Measurements from ENCODE around the gene CSRNP3.
A peak's percentile ranks its signal among the peaks of the same experiment; 100 is the strongest.

The CSRNP3 gene

GRCh38 chr2:165640247-165640929, 170.9 kb downstream of the CSRNP3 start:
- no peak overlapping the region for H3K14ac ChIP-seq (ENCODE audit: low read length)
- no peak overlapping the region for H2AK5ac ChIP-seq (ENCODE audit: low read length)

DNA sequence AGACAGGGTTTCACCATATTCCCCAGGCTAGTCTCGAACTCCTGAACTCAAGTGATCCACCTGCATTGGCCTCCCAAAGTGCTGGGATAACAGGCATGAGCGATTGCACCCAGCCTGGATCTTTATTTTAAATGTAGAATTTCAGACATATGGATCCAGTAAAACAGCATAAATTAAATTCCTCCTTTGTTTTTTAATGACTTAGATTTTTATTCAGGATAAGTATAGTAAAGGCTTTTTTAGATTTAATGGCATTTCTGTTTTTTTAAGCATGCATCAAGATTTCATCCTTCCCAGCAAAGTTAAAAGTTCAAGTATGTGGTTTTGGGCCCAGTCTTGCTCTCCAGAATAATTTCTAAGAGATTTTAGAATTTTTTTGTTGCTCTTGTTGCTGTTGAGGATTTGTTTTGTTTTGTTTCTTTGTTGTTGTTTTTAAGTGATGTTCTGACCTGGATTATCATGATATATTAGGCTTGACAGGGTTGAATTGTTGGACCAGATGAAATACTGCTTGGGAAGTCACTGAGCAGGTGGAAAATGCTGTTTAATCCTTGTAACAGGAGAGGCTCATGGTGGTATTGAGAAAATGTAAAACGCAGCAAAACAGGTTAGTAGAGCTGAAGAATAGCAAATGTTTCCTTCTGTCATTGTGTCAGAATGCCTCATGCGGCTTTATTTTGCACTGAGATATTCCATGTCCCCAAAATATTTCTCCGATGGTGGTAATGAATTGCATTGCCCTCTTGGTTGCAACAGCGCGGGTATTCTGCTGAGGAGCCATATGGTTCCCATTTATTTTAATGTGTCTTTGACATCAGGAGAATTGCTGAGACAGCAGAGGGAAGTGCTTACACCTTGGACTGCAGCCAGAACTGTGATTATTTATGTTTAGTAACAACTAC, 176.7 kb downstream of the CSRNP3 start:
- no peak overlapping the region for H4K12ac ChIP-seq (ENCODE audit: low read depth, low read length)
- H4K8ac ChIP-seq (ENCODE audit: low read depth, low read length): no peak overlapping the region
- no peaks in the 10 kb centered on the region for H3K79me1 ChIP-seq (ENCODE audit: low read length)
- no peaks in the 10 kb centered on the region for H3K4me1 ChIP-seq (ENCODE audit: control insufficient read depth in 1 of 2, insufficient read depth in 2 of 2, low read length in 2 of 2)
- no peak overlapping the region for H3K27ac ChIP-seq (ENCODE audit: low read depth, low read length)
- H3K36me3 ChIP-seq (ENCODE audit: control insufficient read depth in 1 of 2, insufficient read depth in 2 of 2, low read length in 2 of 2): no peaks in the 10 kb centered on the region
- H3K4me3 ChIP-seq (ENCODE audit: low read depth, low read length): no peak overlapping the region
- H2BK5ac ChIP-seq (ENCODE audit: low read depth, low read length, poor library complexity): no peak overlapping the region
- no peak overlapping the region for H3K9ac ChIP-seq (ENCODE audit: low read length)
- no peak overlapping the region for H3K4ac ChIP-seq (ENCODE audit: low read depth, low read length)
- H4K91ac ChIP-seq (ENCODE audit: low read depth, low read length): no peak overlapping the region
- no peak overlapping the region for H2AK5ac ChIP-seq (ENCODE audit: low read length)
- no peak overlapping the region for H3K18ac ChIP-seq (ENCODE audit: low read length)
- H3K79me2 ChIP-seq (ENCODE audit: control insufficient read depth, insufficient read depth, low read length, poor library complexity): no peaks in the 10 kb centered on the region
- WGBS (ENCODE audit: extremely low coverage, insufficient coverage, insufficient read length): no CpG with 5 or more reads among the region's 7 CpGs
- H2BK12ac ChIP-seq (ENCODE audit: low read length): no peak overlapping the region
- H3K27me3 ChIP-seq (ENCODE audit: insufficient read depth, low read length): no peaks in the 10 kb centered on the region
- no peak overlapping the region for H3K23ac ChIP-seq (ENCODE audit: low read length)
- no peak for DNase-seq
- no peak overlapping the region for H2AFZ ChIP-seq (ENCODE audit: insufficient read depth, low read length, poor library complexity)
- no peaks in the 10 kb centered on the region for H3K9me3 ChIP-seq (ENCODE audit: insufficient read depth, low read depth, low read length)
- no peak overlapping the region for H3K14ac ChIP-seq (ENCODE audit: low read length)
- H3K4me2 ChIP-seq (ENCODE audit: low read length): no peak overlapping the region
- no peak overlapping the region for H2BK120ac ChIP-seq (ENCODE audit: insufficient read depth, low read length, poor library complexity)

More at GRCh38 chr2:165640247-165640929, 170.9 kb downstream of the CSRNP3 start:
- Histone ChIP-seq H2BK5ac (ENCODE audit: low read depth, low read length, poor library complexity) (no peak overlapping the region), H2BK120ac (ENCODE audit: insufficient read depth, low read length, poor library complexity) (no peak overlapping the region), H3K79me1 (ENCODE audit: low read length) (no peaks in the 10 kb centered on the region), H3K18ac (ENCODE audit: low read length) (no peak overlapping the region), H4K8ac (ENCODE audit: low read depth, low read length) (no peak overlapping the region), H2AFZ (ENCODE audit: insufficient read depth, low read length, poor library complexity) (no peak overlapping the region), H3K36me3 (ENCODE audit: control insufficient read depth in 1 of 2, insufficient read depth in 2 of 2, low read length in 2 of 2) (no peaks in the 10 kb centered on the region), H3K4me3 (ENCODE audit: low read depth, low read length) (no peak overlapping the region), H4K91ac (ENCODE audit: low read depth, low read length) (no peak overlapping the region), H2BK12ac (ENCODE audit: low read length) (no peak overlapping the region), H3K27ac (ENCODE audit: low read depth, low read length) (no peak overlapping the region), H3K9ac (ENCODE audit: low read length) (no peak overlapping the region), H3K4ac (ENCODE audit: low read depth, low read length) (no peak overlapping the region), H3K23ac (ENCODE audit: low read length) (no peak overlapping the region), H3K4me1 (ENCODE audit: control insufficient read depth in 1 of 2, insufficient read depth in 2 of 2, low read length in 2 of 2) (peaks cover 0 to 2% of the 10 kb centered on the region in 2 experiments), H4K12ac (ENCODE audit: low read depth, low read length) (no peak overlapping the region), H3K27me3 (ENCODE audit: insufficient read depth, low read length) (no peaks in the 10 kb centered on the region), H3K4me2 (ENCODE audit: low read length) (no peak overlapping the region), H3K79me2 (ENCODE audit: control insufficient read depth, insufficient read depth, low read length, poor library complexity) (no peaks in the 10 kb centered on the region), H3K9me3 (ENCODE audit: insufficient read depth, low read depth, low read length) (no peaks in the 10 kb centered on the region)
- no CpG with 5 or more reads among the region's 3 CpGs for WGBS (ENCODE audit: extremely low coverage, insufficient coverage, insufficient read length)
- DNase-seq: peak; percentile 21 to 47

DNA sequence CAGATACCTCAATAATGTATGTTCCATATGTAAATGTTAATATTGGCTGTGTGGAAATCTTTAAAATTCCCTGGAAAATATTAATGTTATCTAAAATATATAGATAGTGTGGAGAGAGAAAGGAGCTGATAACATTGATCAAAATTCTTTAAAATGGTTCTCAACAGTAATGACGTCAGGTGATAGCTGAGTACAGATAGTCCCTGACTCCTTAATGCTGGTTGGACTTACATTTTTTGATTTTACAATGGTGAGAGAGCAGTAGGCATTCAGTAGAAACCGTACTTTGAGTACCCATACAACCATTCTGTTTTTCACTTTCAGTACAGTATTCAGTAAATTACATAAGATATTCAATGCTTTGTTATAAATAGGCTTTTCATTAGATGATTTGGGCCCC, 177.9 kb downstream of the CSRNP3 start:
- H3K4me2 ChIP-seq (ENCODE audit: low read length): no peak overlapping the region
- no peak overlapping the region for H3K14ac ChIP-seq (ENCODE audit: low read length)
- no peaks in the 10 kb centered on the region for H3K4me1 ChIP-seq (ENCODE audit: control insufficient read depth in 1 of 2, insufficient read depth in 2 of 2, low read length in 2 of 2)
- H3K36me3 ChIP-seq (ENCODE audit: control insufficient read depth in 1 of 2, insufficient read depth in 2 of 2, low read length in 2 of 2): no peaks in the 10 kb centered on the region
- no peak overlapping the region for H2BK120ac ChIP-seq (ENCODE audit: insufficient read depth, low read length, poor library complexity)
- H2AK5ac ChIP-seq (ENCODE audit: low read length): no peak overlapping the region
- no peak overlapping the region for H3K18ac ChIP-seq (ENCODE audit: low read length)
- DNase-seq: no peak
- no peak overlapping the region for H2AFZ ChIP-seq (ENCODE audit: insufficient read depth, low read length, poor library complexity)
- H3K27ac ChIP-seq (ENCODE audit: low read depth, low read length): no peak overlapping the region
- H3K9me3 ChIP-seq (ENCODE audit: insufficient read depth, low read depth, low read length): no peaks in the 10 kb centered on the region
- no CpG with 5 or more reads among the region's 2 CpGs for WGBS (ENCODE audit: extremely low coverage, insufficient coverage, insufficient read length)
- H3K23ac ChIP-seq (ENCODE audit: low read length): no peak overlapping the region
- H3K4me3 ChIP-seq (ENCODE audit: low read depth, low read length): no peak overlapping the region
- no peak overlapping the region for H2BK12ac ChIP-seq (ENCODE audit: low read length)
- no peaks in the 10 kb centered on the region for H3K27me3 ChIP-seq (ENCODE audit: insufficient read depth, low read length)
- H4K8ac ChIP-seq (ENCODE audit: low read depth, low read length): no peak overlapping the region
- H4K91ac ChIP-seq (ENCODE audit: low read depth, low read length): no peak overlapping the region
- H2BK5ac ChIP-seq (ENCODE audit: low read depth, low read length, poor library complexity): no peak overlapping the region
- H3K9ac ChIP-seq (ENCODE audit: low read length): no peak overlapping the region
- H3K79me1 ChIP-seq (ENCODE audit: low read length): no peaks in the 10 kb centered on the region
- H3K4ac ChIP-seq (ENCODE audit: low read depth, low read length): no peak overlapping the region
- no peak overlapping the region for H4K12ac ChIP-seq (ENCODE audit: low read depth, low read length)
- H3K79me2 ChIP-seq (ENCODE audit: control insufficient read depth, insufficient read depth, low read length, poor library complexity): no peaks in the 10 kb centered on the region

DNA sequence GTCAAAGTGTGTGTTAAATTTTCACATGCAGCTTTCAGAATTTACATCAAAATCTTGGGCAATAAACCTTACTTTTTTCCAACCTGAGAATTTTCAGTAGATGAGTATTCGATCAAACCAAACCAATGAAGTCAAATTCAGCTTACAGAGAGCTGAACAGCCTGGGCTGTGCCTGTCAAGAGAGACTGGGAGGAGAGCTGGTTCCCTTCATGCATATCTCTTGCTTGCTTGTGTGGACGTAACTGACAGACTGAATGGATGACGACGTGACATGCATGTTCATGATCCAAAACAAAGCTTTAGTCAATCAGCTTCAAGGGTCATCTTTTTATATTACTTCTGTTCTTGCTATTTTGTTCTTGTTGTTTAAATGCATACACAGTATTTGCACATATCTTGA, 179.3 kb downstream of the CSRNP3 start:
- Histone ChIP-seq H3K9ac (ENCODE audit: low read length) (no peak overlapping the region), H4K12ac (ENCODE audit: low read depth, low read length) (no peak overlapping the region), H3K4me3 (ENCODE audit: low read depth, low read length) (no peak overlapping the region), H3K9me3 (ENCODE audit: insufficient read depth, low read depth, low read length) (no peaks in the 10 kb centered on the region), H3K4me2 (ENCODE audit: low read length) (no peak overlapping the region), H2BK12ac (ENCODE audit: low read length) (no peak overlapping the region), H3K4me1 (ENCODE audit: control insufficient read depth in 1 of 2, insufficient read depth in 2 of 2, low read length in 2 of 2) (no peaks in the 10 kb centered on the region), H3K36me3 (ENCODE audit: control insufficient read depth in 1 of 2, insufficient read depth in 2 of 2, low read length in 2 of 2) (no peaks in the 10 kb centered on the region), H4K8ac (ENCODE audit: low read depth, low read length) (no peak overlapping the region), H3K27me3 (ENCODE audit: insufficient read depth, low read length) (no peaks in the 10 kb centered on the region), H3K14ac (ENCODE audit: low read length) (no peak overlapping the region), H4K91ac (ENCODE audit: low read depth, low read length) (no peak overlapping the region), H2AK5ac (ENCODE audit: low read length) (no peak overlapping the region), H3K27ac (ENCODE audit: low read depth, low read length) (no peak overlapping the region), H3K79me1 (ENCODE audit: low read length) (no peaks in the 10 kb centered on the region), H3K4ac (ENCODE audit: low read depth, low read length) (no peak overlapping the region), H2BK120ac (ENCODE audit: insufficient read depth, low read length, poor library complexity) (no peak overlapping the region), H3K79me2 (ENCODE audit: control insufficient read depth, insufficient read depth, low read length, poor library complexity) (no peaks in the 10 kb centered on the region), H3K23ac (ENCODE audit: low read length) (no peak overlapping the region), H2AFZ (ENCODE audit: insufficient read depth, low read length, poor library complexity) (no peak overlapping the region), H3K18ac (ENCODE audit: low read length) (no peak overlapping the region), H2BK5ac (ENCODE audit: low read depth, low read length, poor library complexity) (no peak overlapping the region)
- DNase-seq: no peak
- WGBS (ENCODE audit: extremely low coverage, insufficient coverage, insufficient read length): no CpG with 5 or more reads among the region's 4 CpGs
